ENCODE results near the gene PRCC. TPM values are rescaled to one million over a fixed set of nuclear protein-coding genes. Genes with fewer than 3 reads are reported as not detected.

The PRCC gene
- total RNA-seq, 1 experiment from 2014 or later: 103 TPM

- Histone ChIP-seq H3K9me3 (ENCODE audit: low read length) (no peaks in the 10 kb centered on the region), H3K9me2 (replicated peaks; ENCODE audit: low read length) (no peaks in the 10 kb centered on the region), H4K20me1 (ENCODE audit: low read length) (no peaks in the 10 kb centered on the region), H3K36me3 (ENCODE audit: low read depth, low read length) (no peaks in the 10 kb centered on the region), H3K79me2 (ENCODE audit: low read length) (no peaks in the 10 kb centered on the region), H3K27me3 (ENCODE audit: low read length) (no peaks in the 10 kb centered on the region), H2AFZ (ENCODE audit: low read length) (peak overlapping the region; percentile 75; the same call in 1 of the 2 replicates), H3K9ac (ENCODE audit: low read length) (peak overlapping the region; percentile 66), H3K4me1 (ENCODE audit: insufficient read depth, low read length) (peaks cover 45% of the 10 kb centered on the region), H3K4me2 (ENCODE audit: low read length) (peak overlapping the region; percentile 82), H3K27ac (ENCODE audit: low read length) (peak overlapping the region; percentile 83), H3K4me3 (ENCODE audit: low read length) (no peak overlapping the region), H3F3A (ENCODE audit: low read length, unreplicated experiment) (no peaks in the 10 kb centered on the region)
- intact Hi-C loops (cut with micrococcal nuclease): no loop called here
- TF ChIP-seq EZH2 (IDR thresholded peaks at IDR 0.05; ENCODE audit: low read length, unreplicated experiment): no peak
- no peak for TF ChIP-seq CTCF (conservative IDR thresholded peaks at IDR 0.05; ENCODE audit: low read depth, low read length)
- no peak for TF ChIP-seq EZH2phosphoT487 (IDR thresholded peaks at IDR 0.05; ENCODE audit: borderline replicate concordance, low read length)
- POLR2A ChIA-PET (ENCODE audit: unreplicated experiment): no interaction called here
- ATAC-seq: peak; percentile 61
- CTCF ChIA-PET: interaction anchor here (0.6 to 0.7 kb wide), 2 partner anchors 45 to 78 kb away, joined by 9 to 12 read pairs; no protein-coding TSS in a partner anchor
- BruUV-seq (replicated peaks): no TSS peak
- peak; percentile 57 for DNase-seq
Observed at GRCh38 chr1:156814571-156815260, 47.4 kb downstream of the PRCC start.

GRCh38 chr1:156815307-156815826 is 48.0 kb downstream of the PRCC start:
- no peak overlapping the region for H2AFZ ChIP-seq (ENCODE audit: low read length)
- CTCF ChIA-PET: no interaction called here
- POLR2A ChIA-PET (ENCODE audit: unreplicated experiment): no interaction called here
- H3F3A ChIP-seq (ENCODE audit: low read length, unreplicated experiment): no peaks in the 10 kb centered on the region
- no peaks in the 10 kb centered on the region for H3K9me2 ChIP-seq (replicated peaks; ENCODE audit: low read length)
- H4K20me1 ChIP-seq (ENCODE audit: low read length): no peaks in the 10 kb centered on the region
- TF ChIP-seq EZH2phosphoT487 (IDR thresholded peaks at IDR 0.05; ENCODE audit: borderline replicate concordance, low read length) (no peak), CTCF (conservative IDR thresholded peaks at IDR 0.05; ENCODE audit: low read depth, low read length) (0 out of 2 replicates have a peak, but pooled peaks have one; percentile 20), EZH2 (IDR thresholded peaks at IDR 0.05; ENCODE audit: low read length, unreplicated experiment) (no peak)
- DNase-seq (peak; percentile 69), ATAC-seq (peak; percentile 45)
- H3K27ac ChIP-seq (ENCODE audit: low read length): peak overlapping the region; percentile 83
- no peaks in the 10 kb centered on the region for H3K27me3 ChIP-seq (ENCODE audit: low read length)
- peak overlapping the region; percentile 66 for H3K9ac ChIP-seq (ENCODE audit: low read length)
- H3K36me3 ChIP-seq (ENCODE audit: low read depth, low read length): no peaks in the 10 kb centered on the region
- no peaks in the 10 kb centered on the region for H3K9me3 ChIP-seq (ENCODE audit: low read length)
- BruUV-seq (replicated peaks): no TSS peak
- H3K4me3 ChIP-seq (ENCODE audit: low read length): no peak overlapping the region
- H3K79me2 ChIP-seq (ENCODE audit: low read length): no peaks in the 10 kb centered on the region
- H3K4me1 ChIP-seq (ENCODE audit: insufficient read depth, low read length): peaks cover 45% of the 10 kb centered on the region
- intact Hi-C loops (cut with micrococcal nuclease): no loop called here
- peak overlapping the region; percentile 25 for H3K4me2 ChIP-seq (ENCODE audit: low read length)

GRCh38 chr1:156815961-156816422 is 48.7 kb downstream of the PRCC start:
- peaks cover 45% of the 10 kb centered on the region for H3K4me1 ChIP-seq (ENCODE audit: insufficient read depth, low read length)
- no peak overlapping the region for H2AFZ ChIP-seq (ENCODE audit: low read length)
- peak overlapping the region; percentile 54 for H3K4me2 ChIP-seq (ENCODE audit: low read length)
- no TSS peak for BruUV-seq (replicated peaks)
- no peaks in the 10 kb centered on the region for H4K20me1 ChIP-seq (ENCODE audit: low read length)
- POLR2A ChIA-PET (ENCODE audit: unreplicated experiment): no interaction called here
- DNase-seq: no peak
- no peak for ATAC-seq
- no peaks in the 10 kb centered on the region for H3K36me3 ChIP-seq (ENCODE audit: low read depth, low read length)
- H3K79me2 ChIP-seq (ENCODE audit: low read length): no peaks in the 10 kb centered on the region
- H3K9me2 ChIP-seq (replicated peaks; ENCODE audit: low read length): no peaks in the 10 kb centered on the region
- CTCF ChIA-PET: no interaction called here
- intact Hi-C loops (cut with micrococcal nuclease): no loop called here
- peak overlapping the region; percentile 65 for H3K9ac ChIP-seq (ENCODE audit: low read length)
- TF ChIP-seq EZH2 (IDR thresholded peaks at IDR 0.05; ENCODE audit: low read length, unreplicated experiment): no peak
- TF ChIP-seq CTCF (conservative IDR thresholded peaks at IDR 0.05; ENCODE audit: low read depth, low read length): no peak
- TF ChIP-seq EZH2phosphoT487 (IDR thresholded peaks at IDR 0.05; ENCODE audit: borderline replicate concordance, low read length): no peak
- no peaks in the 10 kb centered on the region for H3K27me3 ChIP-seq (ENCODE audit: low read length)
- no peaks in the 10 kb centered on the region for H3F3A ChIP-seq (ENCODE audit: low read length, unreplicated experiment)
- peak overlapping the region; percentile 15; the same call in 1 of the 2 replicates for H3K4me3 ChIP-seq (ENCODE audit: low read length)
- peak overlapping the region; percentile 83 for H3K27ac ChIP-seq (ENCODE audit: low read length)
- no peaks in the 10 kb centered on the region for H3K9me3 ChIP-seq (ENCODE audit: low read length)
